GM12878 (cell line): ENCODE data around the gene KIF3A. TPM values are rescaled to one million over a fixed set of nuclear protein-coding genes. Genes with fewer than 3 reads are reported as not detected.

Experiments used
- CBX5 ChIP-seq: sonication (generic); IDR thresholded peaks from 2 replicates; pipeline ENCODE4 v1.6.1; 2016; ENCODE audit warnings: low read depth, moderate library complexity, mild to moderate bottlenecking, inconsistent platforms
- ETV6 ChIP-seq, 2 experiments: fragments of 450-650 bp in 1 of 2; IDR thresholded peaks in 1 of 2; conservative IDR thresholded peaks in 1 of 2; 2 replicates each; pipeline ENCODE4 v1.6.1; 2014; ENCODE audit warnings: antibody characterized with exemption in 1 of 2, borderline replicate concordance in 1 of 2, low read depth in 1 of 2, mild to moderate bottlenecking in 1 of 2, moderate library complexity in 1 of 2
- FOS ChIP-seq: IDR thresholded peaks from 3 replicates; pipeline ENCODE4 v1.6.1; 2011; ENCODE audit warnings: borderline replicate concordance; ENCODE audit not compliant: insufficient read length; ENCODE audit errors: extremely low read depth
- GATAD2B ChIP-seq: fragments of 450-650 bp; conservative IDR thresholded peaks from 2 replicates; pipeline ENCODE4 v1.6.1; 2017; ENCODE audit warnings: low read depth, mild to moderate bottlenecking, moderate library complexity
- IKZF1 ChIP-seq: fragments of 450-650 bp; conservative IDR thresholded peaks from 2 replicates; pipeline ENCODE4 v1.6.1; 2017; ENCODE audit warnings: antibody characterized with exemption, mild to moderate bottlenecking
- JUNB ChIP-seq: IDR thresholded peaks from 2 replicates; pipeline ENCODE4 v1.6.1; 2016; ENCODE audit warnings: antibody characterized with exemption, mild to moderate bottlenecking
- KAT2A ChIP-seq: conservative IDR thresholded peaks from 2 replicates; pipeline ENCODE4 v1.6.1; 2011; ENCODE audit warnings: low read depth, low read length; ENCODE audit not compliant: control insufficient read depth
- KDM1A ChIP-seq: fragments of 200-600 bp; sonication (generic); IDR thresholded peaks from 2 replicates; pipeline ENCODE4 v1.6.1; 2016; ENCODE audit warnings: borderline replicate concordance
- MTA3 ChIP-seq: IDR thresholded peaks from 2 replicates; pipeline ENCODE4 v1.6.1; 2012; ENCODE audit warnings: low read length, inconsistent platforms, borderline replicate concordance
- NFIC ChIP-seq: IDR thresholded peaks from 2 replicates; pipeline ENCODE4 v1.6.1; 2012; ENCODE audit warnings: low read depth, mild to moderate bottlenecking, inconsistent platforms, low read length, moderate library complexity
- NR2C1 ChIP-seq: fragments of 450-650 bp; IDR thresholded peaks from 2 replicates; pipeline ENCODE4 v1.6.1; 2017; ENCODE audit warnings: antibody characterized with exemption, mild to moderate bottlenecking, moderate library complexity
- NR2F1 ChIP-seq: fragments of 450-650 bp; conservative IDR thresholded peaks from 2 replicates; pipeline ENCODE4 v1.6.1; 2017; ENCODE audit warnings: mild to moderate bottlenecking
- NRF1 ChIP-seq: conservative IDR thresholded peaks from 2 replicates; pipeline ENCODE4 v1.6.1; 2011; ENCODE audit warnings: mild to moderate bottlenecking, low read depth, low read length, improper control_type of control experiment
- SMAD5 ChIP-seq: IDR thresholded peaks from 2 replicates; pipeline ENCODE4 v1.6.1; 2016; ENCODE audit warnings: antibody characterized with exemption, low read depth
- STAT1 ChIP-seq: fragments of 450-650 bp; conservative IDR thresholded peaks from 2 replicates; pipeline ENCODE4 v1.6.1; 2014; ENCODE audit warnings: antibody characterized with exemption, mild to moderate bottlenecking
- TCF12 ChIP-seq: IDR thresholded peaks from 2 replicates; pipeline ENCODE4 v1.6.1; 2011; ENCODE audit warnings: low read depth, mild to moderate bottlenecking, low read length
- ZBED1 ChIP-seq: IDR thresholded peaks from 2 replicates; pipeline ENCODE4 v1.6.1; 2016; ENCODE audit warnings: borderline replicate concordance
- ZNF207 ChIP-seq: fragments of 450-650 bp; IDR thresholded peaks from 2 replicates; pipeline ENCODE4 v1.6.1; 2014; ENCODE audit warnings: antibody characterized with exemption, mild to moderate bottlenecking, borderline replicate concordance
- ZSCAN29 ChIP-seq: fragments of 450-650 bp; IDR thresholded peaks from 2 replicates; pipeline ENCODE4 v1.6.1; 2017; ENCODE audit warnings: mild to moderate bottlenecking, moderate library complexity
- polyA plus RNA-seq, 11 experiments: library from polyadenylated mRNA; depleted of rRNA in 4 of 11; unstranded in 6 of 11; stranded (reverse) in 5 of 11; fragments of >200 nt; fragmentation: Nextera tagmentation in 4 of 11; fragmentation: Illumina TruSeq in 1 of 11; extraction: Ambion mirVana in 4 of 11; extraction: Trizol in 1 of 11; gene quantifications; 1 replicate in 1 of 11; 2 replicates in 10 of 11; pipeline versions ENCODE4 v1.2.1 to v1.2.3, GENCODE V29; 2011 to 2016; ENCODE audit warnings: inconsistent platforms in 2 of 11, missing spikeins in 2 of 11, low read depth in 1 of 11
- total RNA-seq, 4 experiments: library from RNA; depleted of rRNA in 3 of 4; stranded (reverse); fragments of >200 nt in 3 of 4; fragmentation: Illumina TruSeq in 1 of 4; extraction: Trizol in 1 of 4; gene quantifications; 2 replicates each; pipeline versions ENCODE4 v1.2.1 to v1.2.3, GENCODE V29; 2013 to 2021
- TF ChIP-seq, protein P1 (sequence below): IDR thresholded peaks from 2 replicates; pipeline ENCODE4 v1.6.1; 2012; ENCODE audit warnings: mild to moderate bottlenecking, low read depth, low read length
- TF ChIP-seq, protein P2 (sequence below): fragments of 450-650 bp; IDR thresholded peaks from 2 replicates; pipeline ENCODE4 v1.6.1; 2016; ENCODE audit warnings: mild to moderate bottlenecking, moderate library complexity, borderline replicate concordance
- TF ChIP-seq, protein P3 (sequence below), 3 experiments: IDR thresholded peaks in 2 of 3; conservative IDR thresholded peaks in 1 of 3; 2 replicates each; pipeline ENCODE4 v1.5.1; 2011; ENCODE audit warnings: low read depth in 3 of 3, low read length in 3 of 3, mild to moderate bottlenecking in 3 of 3, control low read depth in 2 of 3, moderate library complexity in 2 of 3, inconsistent platforms in 1 of 3, mixed read lengths in 1 of 3; ENCODE audit not compliant: control insufficient read depth in 2 of 3, insufficient read depth in 1 of 3; ENCODE audit errors: extremely low read depth in 1 of 3

Gene KIF3A
- total and polyA plus RNA-seq, 10 of the 15 experiments (the other 5 are each of a cell fraction or from before 2014, with no cell fraction given) = 2.7 to 36.5 (median 10.0) TPM

DNA sequence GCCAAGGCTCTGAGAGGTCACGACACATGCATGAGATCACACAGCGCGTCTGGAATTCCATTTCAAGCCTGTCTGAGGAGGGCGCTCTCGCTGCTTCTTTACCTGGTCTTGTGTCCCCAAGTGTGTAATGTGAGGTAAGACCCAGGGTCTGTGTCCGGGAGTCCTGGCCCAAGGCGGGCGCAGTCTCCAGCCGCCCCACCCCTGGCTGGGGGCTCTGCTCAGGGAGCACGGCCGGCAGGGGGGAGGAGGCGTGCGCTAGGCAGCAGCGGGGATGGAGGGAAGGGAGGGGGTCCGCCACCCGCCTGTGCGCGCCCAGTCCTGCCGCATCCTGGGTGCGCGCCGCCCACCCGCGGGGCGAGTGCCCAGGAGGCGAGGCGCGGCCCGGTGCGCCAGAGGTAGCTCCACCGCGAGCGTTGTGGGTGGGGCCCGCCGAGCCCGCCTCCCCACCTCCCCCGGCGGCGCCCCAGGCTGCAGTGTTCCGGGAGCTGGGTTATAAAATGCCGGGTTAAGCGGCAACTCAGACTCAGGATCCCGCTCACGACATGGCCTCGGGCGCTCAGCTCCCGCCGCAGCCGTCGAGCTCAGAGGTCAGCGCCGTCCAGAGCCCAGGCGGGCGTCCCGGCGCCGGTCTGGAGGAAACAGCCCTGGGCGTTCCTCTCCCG is 9.7 kb upstream of the KIF3A start, which contains the start of gene CCNI2 (continued):
- no peak for TF ChIP-seq KDM1A
- TF ChIP-seq ZBED1 = no peak
- TF ChIP-seq JUNB = no peak
- TF ChIP-seq STAT1 = no peak
- TF ChIP-seq FOS = no peak
- peak; percentile 35; the same call in 1 of the 2 replicates for TF ChIP-seq NR2F1
- peak; percentile 20 for TF ChIP-seq GATAD2B
- TF ChIP-seq SMAD5 = no peak
- TF ChIP-seq NRF1 = no peak
- TF ChIP-seq ETV6 (conservative IDR thresholded peaks at IDR 0.05 in 1 of 2, IDR thresholded peaks at IDR 0.05 in 1 of 2; ENCODE audit: borderline replicate concordance in 1 of 2, low read depth in 1 of 2) = no peak
- TF ChIP-seq, protein P1, sequence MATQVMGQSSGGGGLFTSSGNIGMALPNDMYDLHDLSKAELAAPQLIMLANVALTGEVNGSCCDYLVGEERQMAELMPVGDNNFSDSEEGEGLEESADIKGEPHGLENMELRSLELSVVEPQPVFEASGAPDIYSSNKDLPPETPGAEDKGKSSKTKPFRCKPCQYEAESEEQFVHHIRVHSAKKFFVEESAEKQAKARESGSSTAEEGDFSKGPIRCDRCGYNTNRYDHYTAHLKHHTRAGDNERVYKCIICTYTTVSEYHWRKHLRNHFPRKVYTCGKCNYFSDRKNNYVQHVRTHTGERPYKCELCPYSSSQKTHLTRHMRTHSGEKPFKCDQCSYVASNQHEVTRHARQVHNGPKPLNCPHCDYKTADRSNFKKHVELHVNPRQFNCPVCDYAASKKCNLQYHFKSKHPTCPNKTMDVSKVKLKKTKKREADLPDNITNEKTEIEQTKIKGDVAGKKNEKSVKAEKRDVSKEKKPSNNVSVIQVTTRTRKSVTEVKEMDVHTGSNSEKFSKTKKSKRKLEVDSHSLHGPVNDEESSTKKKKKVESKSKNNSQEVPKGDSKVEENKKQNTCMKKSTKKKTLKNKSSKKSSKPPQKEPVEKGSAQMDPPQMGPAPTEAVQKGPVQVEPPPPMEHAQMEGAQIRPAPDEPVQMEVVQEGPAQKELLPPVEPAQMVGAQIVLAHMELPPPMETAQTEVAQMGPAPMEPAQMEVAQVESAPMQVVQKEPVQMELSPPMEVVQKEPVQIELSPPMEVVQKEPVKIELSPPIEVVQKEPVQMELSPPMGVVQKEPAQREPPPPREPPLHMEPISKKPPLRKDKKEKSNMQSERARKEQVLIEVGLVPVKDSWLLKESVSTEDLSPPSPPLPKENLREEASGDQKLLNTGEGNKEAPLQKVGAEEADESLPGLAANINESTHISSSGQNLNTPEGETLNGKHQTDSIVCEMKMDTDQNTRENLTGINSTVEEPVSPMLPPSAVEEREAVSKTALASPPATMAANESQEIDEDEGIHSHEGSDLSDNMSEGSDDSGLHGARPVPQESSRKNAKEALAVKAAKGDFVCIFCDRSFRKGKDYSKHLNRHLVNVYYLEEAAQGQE = no peak
- TF ChIP-seq MTA3 = no peak
- TF ChIP-seq, protein P2, sequence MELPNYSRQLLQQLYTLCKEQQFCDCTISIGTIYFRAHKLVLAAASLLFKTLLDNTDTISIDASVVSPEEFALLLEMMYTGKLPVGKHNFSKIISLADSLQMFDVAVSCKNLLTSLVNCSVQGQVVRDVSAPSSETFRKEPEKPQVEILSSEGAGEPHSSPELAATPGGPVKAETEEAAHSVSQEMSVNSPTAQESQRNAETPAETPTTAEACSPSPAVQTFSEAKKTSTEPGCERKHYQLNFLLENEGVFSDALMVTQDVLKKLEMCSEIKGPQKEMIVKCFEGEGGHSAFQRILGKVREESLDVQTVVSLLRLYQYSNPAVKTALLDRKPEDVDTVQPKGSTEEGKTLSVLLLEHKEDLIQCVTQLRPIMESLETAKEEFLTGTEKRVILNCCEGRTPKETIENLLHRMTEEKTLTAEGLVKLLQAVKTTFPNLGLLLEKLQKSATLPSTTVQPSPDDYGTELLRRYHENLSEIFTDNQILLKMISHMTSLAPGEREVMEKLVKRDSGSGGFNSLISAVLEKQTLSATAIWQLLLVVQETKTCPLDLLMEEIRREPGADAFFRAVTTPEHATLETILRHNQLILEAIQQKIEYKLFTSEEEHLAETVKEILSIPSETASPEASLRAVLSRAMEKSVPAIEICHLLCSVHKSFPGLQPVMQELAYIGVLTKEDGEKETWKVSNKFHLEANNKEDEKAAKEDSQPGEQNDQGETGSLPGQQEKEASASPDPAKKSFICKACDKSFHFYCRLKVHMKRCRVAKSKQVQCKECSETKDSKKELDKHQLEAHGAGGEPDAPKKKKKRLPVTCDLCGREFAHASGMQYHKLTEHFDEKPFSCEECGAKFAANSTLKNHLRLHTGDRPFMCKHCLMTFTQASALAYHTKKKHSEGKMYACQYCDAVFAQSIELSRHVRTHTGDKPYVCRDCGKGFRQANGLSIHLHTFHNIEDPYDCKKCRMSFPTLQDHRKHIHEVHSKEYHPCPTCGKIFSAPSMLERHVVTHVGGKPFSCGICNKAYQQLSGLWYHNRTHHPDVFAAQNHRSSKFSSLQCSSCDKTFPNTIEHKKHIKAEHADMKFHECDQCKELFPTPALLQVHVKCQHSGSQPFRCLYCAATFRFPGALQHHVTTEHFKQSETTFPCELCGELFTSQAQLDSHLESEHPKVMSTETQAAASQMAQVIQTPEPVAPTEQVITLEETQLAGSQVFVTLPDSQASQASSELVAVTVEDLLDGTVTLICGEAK = no peak
- TF ChIP-seq TCF12 = no peak
- TF ChIP-seq KAT2A = no peak
- TF ChIP-seq, protein P3, sequence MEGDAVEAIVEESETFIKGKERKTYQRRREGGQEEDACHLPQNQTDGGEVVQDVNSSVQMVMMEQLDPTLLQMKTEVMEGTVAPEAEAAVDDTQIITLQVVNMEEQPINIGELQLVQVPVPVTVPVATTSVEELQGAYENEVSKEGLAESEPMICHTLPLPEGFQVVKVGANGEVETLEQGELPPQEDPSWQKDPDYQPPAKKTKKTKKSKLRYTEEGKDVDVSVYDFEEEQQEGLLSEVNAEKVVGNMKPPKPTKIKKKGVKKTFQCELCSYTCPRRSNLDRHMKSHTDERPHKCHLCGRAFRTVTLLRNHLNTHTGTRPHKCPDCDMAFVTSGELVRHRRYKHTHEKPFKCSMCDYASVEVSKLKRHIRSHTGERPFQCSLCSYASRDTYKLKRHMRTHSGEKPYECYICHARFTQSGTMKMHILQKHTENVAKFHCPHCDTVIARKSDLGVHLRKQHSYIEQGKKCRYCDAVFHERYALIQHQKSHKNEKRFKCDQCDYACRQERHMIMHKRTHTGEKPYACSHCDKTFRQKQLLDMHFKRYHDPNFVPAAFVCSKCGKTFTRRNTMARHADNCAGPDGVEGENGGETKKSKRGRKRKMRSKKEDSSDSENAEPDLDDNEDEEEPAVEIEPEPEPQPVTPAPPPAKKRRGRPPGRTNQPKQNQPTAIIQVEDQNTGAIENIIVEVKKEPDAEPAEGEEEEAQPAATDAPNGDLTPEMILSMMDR (IDR thresholded peaks at IDR 0.05 in 2 of 3, conservative IDR thresholded peaks at IDR 0.05 in 1 of 3; ENCODE audit: control insufficient read depth in 2 of 3, extremely low read depth in 1 of 3, insufficient read depth in 1 of 3, low read depth in 3 of 3, low read length in 3 of 3) = peak; percentile 47 to 56 (median 53)
- peak; percentile 90; the same call in 1 of the 2 replicates for TF ChIP-seq IKZF1
- no peak for TF ChIP-seq CBX5
- no peak for TF ChIP-seq NFIC
- TF ChIP-seq ZSCAN29 = 0 out of 2 replicates have a peak, but pooled peaks have one; percentile 26
- no peak for TF ChIP-seq NR2C1
- no peak for TF ChIP-seq ZNF207
